Stimulated activated CD8-positive, alpha-beta memory T cell treated with anti-CD3 and anti-CD28 coated beads, Interleukin-12 subunit alpha, Interleukin-12 subunit beta, amount 100 ng/mL, for 4 hours (primary cell): ENCODE results near the gene TTC39B.

Experiments used
- DNase-seq: peaks from one replicate; pipeline ENCODE4 v3.0.0-alpha.2; 2020; ENCODE audit warnings: low read depth

TTC39B gene

DNA sequence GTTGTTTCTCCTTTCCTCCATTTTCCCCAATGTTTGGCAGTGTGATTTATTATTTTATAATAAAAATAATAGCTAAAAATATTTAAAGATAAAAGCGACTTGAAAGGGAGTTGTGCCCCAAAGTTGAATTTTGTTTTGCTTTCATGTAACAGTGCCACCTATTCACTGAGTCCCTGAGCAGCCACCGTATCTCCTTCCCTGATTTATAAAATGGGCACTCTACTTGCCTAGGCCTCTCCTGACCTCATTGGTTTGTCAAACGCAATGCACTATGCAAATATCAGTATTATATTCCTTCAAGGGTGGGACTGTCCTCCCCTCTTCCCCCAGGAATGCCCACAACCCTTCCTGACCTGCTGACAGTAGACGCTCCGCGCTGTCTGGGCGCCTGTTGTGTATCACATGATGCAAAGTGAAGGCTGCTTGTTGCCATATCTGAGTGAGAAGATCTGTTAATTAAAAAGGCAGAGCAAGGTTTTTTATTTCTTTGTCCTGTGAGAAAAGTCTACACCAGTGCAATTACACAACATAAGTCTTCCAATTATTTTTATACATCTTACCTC is 81.4 kb downstream of the TTC39B start:
- no peak for DNase-seq

- DNase-seq: no peak
These were observed 84.7 kb downstream of the TTC39B start for GRCh38 chr9:15222313-15222712.

GRCh38 chr9:15221746-15222145 is 85.3 kb downstream of the TTC39B start:
- DNase-seq: no peak

DNA sequence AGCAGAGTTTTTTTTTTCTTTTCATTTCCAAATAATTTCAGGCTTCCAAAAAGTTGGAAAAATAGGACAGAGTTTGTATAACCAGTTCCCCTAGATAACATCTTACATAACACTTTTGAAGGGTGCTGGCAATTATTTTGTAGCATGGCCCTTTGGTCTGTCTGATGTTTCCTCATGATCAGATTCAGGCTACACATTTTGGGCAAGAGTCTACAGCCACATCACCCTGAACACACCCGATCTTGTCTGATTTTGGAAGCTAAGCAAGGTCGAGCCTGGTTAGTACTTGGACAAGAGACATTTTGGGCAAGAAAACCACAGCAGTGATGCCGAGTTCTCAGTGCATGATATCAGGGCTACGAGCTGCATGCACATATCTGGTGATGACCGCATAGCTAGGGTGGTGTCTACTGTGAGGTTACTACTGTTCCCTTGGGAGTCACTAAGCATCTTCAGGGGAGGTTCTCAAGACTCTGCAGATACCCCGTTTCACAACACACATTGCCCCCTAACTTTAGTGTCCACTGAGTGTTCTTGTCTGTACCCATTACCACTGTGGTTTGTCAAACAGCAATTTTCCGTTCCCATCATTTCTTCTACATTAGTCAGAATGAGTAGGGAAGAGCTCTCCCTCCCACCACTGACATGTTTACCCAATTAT is 86.2 kb downstream of the TTC39B start:
- DNase-seq: no peak

DNA sequence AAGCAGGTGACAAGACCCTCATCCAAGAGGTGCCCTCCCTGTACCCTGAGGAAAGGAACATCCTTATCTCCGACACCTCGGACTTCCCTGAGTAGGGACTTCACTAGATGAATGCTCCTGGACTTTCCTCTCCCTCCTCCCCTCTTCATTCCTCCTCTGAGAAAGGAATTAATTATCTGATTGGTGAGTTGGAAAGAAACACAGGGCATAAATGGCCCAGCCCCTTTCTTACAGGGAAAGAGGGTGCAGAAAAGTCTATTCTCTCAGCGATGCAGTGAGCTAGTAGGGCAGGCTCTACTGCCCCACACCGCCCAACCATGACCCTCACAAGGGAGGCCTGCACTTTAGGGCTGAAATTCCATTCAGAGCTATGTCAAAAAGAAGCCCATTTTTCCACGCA is 87.5 kb downstream of the TTC39B start:
- DNase-seq: no peak

DNA sequence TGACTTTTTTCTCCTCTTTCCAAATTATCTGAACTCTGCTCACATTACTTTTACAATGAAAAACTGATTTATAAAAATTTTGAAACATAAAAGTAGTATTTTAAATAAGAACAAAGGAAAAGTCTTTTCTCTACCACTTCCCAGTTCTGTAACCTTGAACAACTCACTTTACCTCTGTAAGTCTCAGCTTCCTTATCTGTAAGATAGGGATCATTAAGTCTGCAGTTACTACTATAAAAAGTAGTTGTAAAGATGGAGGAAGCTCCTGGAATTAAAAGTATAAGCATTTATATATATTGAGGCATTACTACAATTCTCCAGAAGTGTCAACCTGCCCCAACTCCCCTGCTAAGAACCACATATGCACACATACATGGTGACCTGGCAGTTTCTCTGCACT is 88.0 kb downstream of the TTC39B start:
- DNase-seq: no peak

DNA sequence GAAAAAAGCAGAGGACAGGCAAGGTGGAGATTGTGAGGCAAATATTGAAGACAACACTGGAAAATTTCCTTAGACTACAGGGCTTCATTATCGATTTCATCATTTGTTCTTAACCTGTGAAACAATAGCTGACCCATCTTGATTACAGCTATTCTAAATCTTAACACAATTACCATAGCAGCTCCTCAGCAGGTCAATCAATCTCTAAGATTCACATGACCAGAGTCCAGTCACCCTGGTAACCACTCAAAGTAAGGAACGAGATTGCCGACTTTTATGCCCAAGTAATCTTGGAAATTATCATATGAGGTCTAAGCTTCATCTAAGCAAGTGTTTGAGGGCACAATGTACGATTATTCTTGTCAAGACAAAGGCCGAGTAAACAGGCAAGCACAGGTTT is 93.8 kb downstream of the TTC39B start:
- no peak for DNase-seq

GRCh38 chr9:15211815-15212495 is 95.1 kb downstream of the TTC39B start:
- DNase-seq: no peak

DNA sequence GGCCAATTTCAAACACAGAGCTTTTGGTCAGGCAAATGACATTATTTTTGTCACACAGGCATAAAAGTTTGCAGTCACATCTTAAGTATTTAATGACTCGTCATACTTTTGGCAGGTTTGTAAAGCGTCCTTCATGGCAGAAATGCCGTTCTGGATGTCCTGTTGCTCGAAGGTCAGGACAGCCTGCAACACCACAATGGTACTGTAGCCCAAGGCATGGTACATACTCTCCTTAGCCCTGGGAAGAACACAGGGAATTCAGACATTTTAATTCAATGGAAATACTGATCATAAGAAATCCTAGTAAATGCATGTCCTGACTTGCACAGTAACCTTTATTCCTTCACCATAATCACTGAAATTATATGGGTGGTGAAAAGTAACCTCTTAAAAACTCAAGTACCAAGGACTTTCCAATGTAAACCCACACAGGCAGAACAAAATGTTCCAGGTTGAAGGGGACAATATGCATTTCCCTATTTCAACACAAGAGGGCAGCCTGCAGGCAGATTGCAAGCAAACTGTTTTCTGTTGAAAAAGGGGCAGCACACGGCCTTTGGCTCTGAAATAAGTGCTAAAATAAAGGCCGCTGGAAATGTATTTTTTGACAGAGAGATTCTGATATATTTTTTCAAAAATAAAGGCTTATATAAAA is 95.7 kb downstream of the TTC39B start:
- no peak for DNase-seq

DNA sequence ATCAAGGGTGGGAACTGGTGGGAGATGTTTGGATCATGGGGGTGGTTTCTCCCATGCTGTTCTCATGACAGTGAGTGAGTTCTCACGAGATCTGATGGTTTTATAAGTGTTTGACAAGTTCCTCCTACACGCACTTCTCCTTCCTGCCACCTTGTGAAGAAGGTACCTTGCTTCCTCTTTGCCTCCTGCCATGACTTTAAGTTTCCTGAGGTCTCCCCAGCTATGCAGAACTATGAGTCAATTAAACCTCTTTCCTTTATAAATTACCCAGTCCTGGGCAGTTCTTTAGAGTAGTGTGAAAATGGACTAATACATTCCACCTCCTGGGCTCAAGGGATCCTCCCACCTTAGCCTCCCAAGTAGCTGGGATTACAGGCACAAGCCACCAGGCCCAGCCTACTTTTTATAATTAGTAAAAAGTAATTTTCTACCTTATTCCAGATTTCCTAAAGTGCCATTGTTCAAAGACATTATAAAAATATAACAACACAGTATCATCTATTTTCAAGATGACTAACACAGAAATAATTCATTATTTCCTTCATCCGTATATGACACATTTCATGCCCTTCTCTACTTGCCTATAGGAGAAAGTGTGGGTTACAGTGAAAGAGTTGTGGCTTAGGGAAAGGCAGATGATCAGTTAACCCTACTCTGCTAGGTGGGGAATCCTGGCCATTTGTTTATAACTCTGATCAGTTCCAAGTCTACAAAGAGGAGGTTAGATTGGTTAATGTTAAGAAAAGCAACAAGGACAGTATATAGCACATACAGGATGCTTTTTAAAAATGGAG is 99.9 kb downstream of the TTC39B start:
- DNase-seq: no peak

GRCh38 chr9:15205632-15206420 is 101.2 kb downstream of the TTC39B start:
- DNase-seq: no peak

DNA sequence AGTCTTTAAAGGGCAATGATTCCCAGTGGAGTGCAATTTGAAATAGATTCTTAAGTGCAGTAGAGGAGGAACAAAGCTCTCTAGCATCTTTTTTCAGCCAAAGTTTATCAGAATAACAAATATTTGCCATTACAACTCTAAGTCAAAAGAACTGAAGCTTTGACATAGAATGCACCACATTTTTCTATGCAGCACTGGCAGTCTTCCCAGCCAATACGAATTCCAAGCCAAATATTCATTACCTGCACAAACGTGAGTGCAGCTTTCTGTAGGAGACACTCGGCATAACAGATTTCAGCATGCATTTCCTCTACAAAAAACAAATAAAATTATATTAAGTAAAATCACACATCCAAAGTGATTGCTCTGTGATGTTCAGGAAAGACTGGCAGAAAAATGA is 103.4 kb downstream of the TTC39B start:
- no peak for DNase-seq

DNA sequence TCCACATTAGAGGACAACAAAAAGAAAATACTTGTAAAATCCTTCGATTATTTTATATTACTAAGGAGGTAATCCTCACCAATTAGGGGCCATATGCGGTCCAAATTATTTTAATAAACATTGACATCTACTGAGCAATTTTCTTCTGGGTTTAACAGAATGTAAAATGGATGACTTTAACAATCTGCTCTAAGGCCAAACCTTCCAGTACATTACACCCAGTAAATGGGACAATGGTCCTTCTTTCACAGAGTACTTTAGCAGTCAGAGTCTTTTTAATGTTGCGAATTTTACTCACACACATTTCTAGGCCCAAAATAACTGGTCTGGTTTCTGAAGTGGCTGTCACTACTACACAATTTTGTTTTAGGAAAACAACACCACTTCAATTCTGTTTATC is 106.9 kb downstream of the TTC39B start:
- no peak for DNase-seq

GRCh38 chr9:15192856-15193255 is 114.2 kb downstream of the TTC39B start:
- DNase-seq: no peak

DNA sequence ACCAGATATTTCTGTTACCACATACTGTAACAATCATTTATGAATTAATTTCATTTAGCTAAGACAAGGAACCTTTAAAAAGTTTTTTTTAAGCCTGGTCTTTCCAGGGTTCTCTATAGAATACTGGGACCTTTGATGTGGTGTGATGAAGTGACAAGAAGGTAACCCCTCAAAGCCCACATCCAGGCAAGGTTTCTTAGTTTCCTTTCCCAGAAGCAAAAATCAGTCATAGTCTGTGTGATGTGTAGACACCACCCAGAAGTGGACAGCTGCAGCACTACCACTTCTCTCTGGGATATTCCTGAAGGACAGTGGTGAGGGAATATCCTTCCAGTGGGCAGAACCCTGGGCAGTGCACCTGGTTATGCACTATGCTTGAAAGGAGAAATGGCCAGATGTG is 115.6 kb downstream of the TTC39B start:
- DNase-seq: no peak

- no peak for DNase-seq
These were observed 117.5 kb downstream of the TTC39B start for GRCh38 chr9:15189481-15189880.

GRCh38 chr9:15187589-15187988 is 119.4 kb downstream of the TTC39B start:
- DNase-seq: no peak

- DNase-seq: no peak
These were observed 124.3 kb downstream of the TTC39B start for GRCh38 chr9:15182730-15183129.

GRCh38 chr9:15182101-15182551 is 124.9 kb downstream of the TTC39B start:
- no peak for DNase-seq

- no peak for DNase-seq
These were observed 126.9 kb downstream of the TTC39B start for GRCh38 chr9:15180124-15180523.

GRCh38 chr9:15178631-15179030 is 128.4 kb downstream of the TTC39B start:
- DNase-seq: no peak
